Body of pancreas (tissue), 4 donors: ENCODE results near the gene ASRGL1. TPM values are rescaled to one million over a fixed set of nuclear protein-coding genes. Genes with fewer than 3 reads are reported as not detected.

Experiments
- ATAC-seq: fragments of 150-250 bp; one replicate; pipeline ENCODE4 v1.9.1; 2016
- DNase-seq, 4 donors: peaks; one replicate each; pipeline ENCODE4 v3.0.0-alpha.2; 2019
- H3K27ac ChIP-seq, 4 donors: fragments of 200-600 bp; sonication (generic); 1 replicate in 3 of 4; 2 replicates in 1 of 4; pipeline versions ENCODE4 v1.5.1 to v1.6.1; 2016 to 2019; ENCODE audit warnings: mild to moderate bottlenecking in 1 of 4, mixed read lengths in 1 of 4, moderate library complexity in 1 of 4
- H3K27me3 ChIP-seq, 2 donors: fragments of 200-600 bp; sonication (generic); one replicate each; pipeline ENCODE4 v1.6.0; 2016; ENCODE audit warnings: mild to moderate bottlenecking in 1 of 2
- H3K36me3 ChIP-seq, 2 donors: fragments of 200-600 bp; sonication (generic); replicated peaks in 1 of 2; 2 replicates each; pipeline ENCODE4 v1.5.1; 2016; ENCODE audit warnings: low read depth in 2 of 2; ENCODE audit not compliant: insufficient read depth in 1 of 2
- H3K4me1 ChIP-seq: fragments of 200-600 bp; sonication (generic); one replicate; pipeline ENCODE4 v1.6.0; 2016
- H3K4me3 ChIP-seq, 2 donors: fragments of 200-600 bp; sonication (generic); 1 replicate in 1 of 2; 2 replicates in 1 of 2; pipeline ENCODE4 v1.5.1; 2016 to 2019
- H3K9me3 ChIP-seq, 3 donors: fragments of 200-600 bp; sonication (generic); 1 replicate in 2 of 3; 2 replicates in 1 of 3; pipeline ENCODE4 v1.5.1; 2016
- CTCF ChIP-seq, 7 experiments: fragments of 450-650 bp in 4 of 7; fragments of 200-600 bp in 3 of 7; sonication (generic) in 3 of 7; IDR thresholded peaks; one replicate each; pipeline ENCODE4 v1.5.1; 2016 to 2019; ENCODE audit warnings: antibody characterized with exemption in 7 of 7
- POLR2A ChIP-seq, 3 donors: fragments of 450-650 bp; IDR thresholded peaks; one replicate each; pipeline ENCODE4 v1.6.1; 2016; ENCODE audit warnings: antibody characterized with exemption in 3 of 3, mild to moderate bottlenecking in 2 of 3
- WGBS, 2 donors: methylation state at CpG; one replicate each; pipeline ENCODE4 v1.1.5; 2017; 5-methylcytosine and 5-hydroxymethylcytosine counted together
- intact Hi-C: fragments of 100-400 bp; cut with DNase I; formaldehyde crosslinking; loops from one replicate; pipeline ENCODE4 v1.15.1; 2023
- total RNA-seq, 2 donors: library from RNA; depleted of rRNA; stranded (reverse); fragments of >200 nt; gene quantifications; one replicate each; pipeline ENCODE4 v1.1.0, GENCODE V29; 2016

The ASRGL1 gene
- total RNA-seq, 2 donors from 2014 or later: 15.3 to 69.5 TPM

DNA sequence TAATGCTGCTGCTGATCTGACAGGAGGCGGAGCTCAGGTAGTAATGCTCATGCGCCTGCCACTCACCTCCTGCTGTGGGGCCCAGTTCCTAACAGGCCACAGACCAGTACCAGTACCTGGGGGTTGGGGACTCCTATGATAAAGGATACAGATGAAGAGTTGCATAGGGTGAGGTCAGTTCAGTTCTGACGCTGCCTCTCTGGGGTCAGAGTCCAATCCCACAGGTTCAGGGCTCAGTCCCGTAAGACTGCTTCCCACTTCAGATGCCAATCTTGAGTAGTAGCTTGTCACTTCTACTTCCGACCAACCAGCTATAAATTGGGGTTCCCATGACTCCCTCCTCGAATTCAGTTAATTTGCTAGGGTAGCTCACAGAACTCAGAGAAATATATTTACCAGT, 8.6 kb downstream of the ASRGL1 start:
- Histone ChIP-seq H3K36me3 (no peaks in the 10 kb centered on the region), H3K27ac (no peak overlapping the region), H3K27me3 (no peaks in the 10 kb centered on the region), H3K9me3 (no peaks in the 10 kb centered on the region), H3K4me3 (no peak overlapping the region), H3K4me1 (no peaks in the 10 kb centered on the region)
- no peak for TF ChIP-seq CTCF (IDR thresholded peaks at IDR 0.05)
- TF ChIP-seq POLR2A (IDR thresholded peaks at IDR 0.05): no peak
- WGBS, 2 donors: 78 to 83% methylated on average over 5 to 6 of the region's 6 CpGs
- intact Hi-C loops: no loop called here
- ATAC-seq (no peak), DNase-seq (no peak)

DNA sequence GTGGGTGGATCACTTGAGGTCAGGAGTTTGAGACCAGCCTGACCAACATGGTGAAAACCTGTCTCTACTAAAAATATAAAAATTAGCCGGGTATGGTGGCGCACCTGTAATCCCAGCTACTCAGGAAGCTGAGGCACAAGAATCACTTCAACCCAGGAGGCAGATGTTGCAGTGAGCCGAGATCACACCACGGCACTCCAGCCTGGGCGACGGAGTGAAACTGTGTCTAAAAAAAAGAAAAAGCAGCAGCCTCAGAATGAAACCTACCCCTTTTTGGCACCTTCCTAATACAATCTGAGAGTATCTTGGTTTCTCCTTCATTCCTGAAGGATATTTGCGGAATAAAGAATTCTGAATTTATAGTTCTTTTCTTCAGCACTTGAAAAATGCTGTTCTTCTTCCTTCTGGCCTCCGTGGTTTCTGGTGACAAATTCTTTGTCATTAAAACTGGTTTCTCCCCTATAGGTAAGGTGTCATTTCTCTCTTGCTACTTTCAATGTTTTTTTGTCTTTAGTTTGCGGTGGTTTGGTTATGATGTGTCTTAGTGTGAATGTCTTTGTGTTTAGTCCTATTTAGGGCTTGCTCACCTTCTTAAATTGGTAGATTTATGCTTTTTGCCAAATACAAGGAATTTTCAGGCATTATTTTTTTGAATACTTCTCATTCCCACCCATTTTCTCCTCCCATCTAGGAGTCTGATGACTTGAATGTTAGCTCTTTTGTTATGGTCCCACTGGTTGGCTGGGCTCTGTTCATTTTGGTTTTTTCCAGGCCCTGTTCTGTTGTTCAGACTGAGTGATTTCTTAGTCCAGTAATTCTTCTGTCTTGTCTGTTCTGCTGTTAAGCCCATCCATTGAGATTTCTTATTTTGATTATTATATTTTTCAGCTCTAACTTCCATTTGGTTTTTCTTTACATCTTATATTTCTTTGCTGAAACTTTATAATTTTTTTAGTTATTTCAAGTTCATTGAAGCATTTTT, 15.4 kb downstream of the ASRGL1 start:
- Histone ChIP-seq H3K27me3 (no peaks in the 10 kb centered on the region), H3K36me3 (no peaks in the 10 kb centered on the region), H3K4me1 (peaks cover 16% of the 10 kb centered on the region), H3K4me3 (no peak overlapping the region), H3K27ac (no peak overlapping the region), H3K9me3 (no peaks in the 10 kb centered on the region)
- DNase-seq (no peak), ATAC-seq (no peak)
- WGBS, 2 donors: 93 to 94% methylated on average over 9 of the region's 9 CpGs
- intact Hi-C loops: no loop called here
- TF ChIP-seq CTCF (IDR thresholded peaks at IDR 0.05): no peak
- TF ChIP-seq POLR2A (IDR thresholded peaks at IDR 0.05): no peak

DNA sequence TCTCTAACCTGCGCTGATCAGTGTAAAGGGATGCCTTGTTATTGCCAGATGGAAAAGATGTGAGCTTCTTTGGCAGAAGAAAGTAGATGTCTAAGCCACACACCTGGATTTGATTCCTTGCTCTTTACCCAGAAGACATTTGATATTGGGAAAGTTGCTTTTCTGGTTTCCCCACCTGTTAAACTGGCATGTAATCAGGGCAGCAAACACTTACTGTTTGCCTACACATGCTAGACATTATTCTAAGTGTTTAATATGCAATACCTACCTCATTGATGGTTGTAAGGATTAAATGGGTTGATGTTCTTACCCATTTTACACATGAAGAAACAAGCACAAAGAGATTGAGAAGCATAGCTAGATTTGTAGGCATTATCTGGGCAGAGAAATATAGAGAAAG, 16.6 kb downstream of the ASRGL1 start:
- no peaks in the 10 kb centered on the region for H3K9me3 ChIP-seq
- peak; percentile 60 for ATAC-seq
- H3K4me3 ChIP-seq: no peak overlapping the region
- intact Hi-C loops: no loop called here
- H3K4me1 ChIP-seq: peaks cover 16% of the 10 kb centered on the region
- H3K36me3 ChIP-seq: peaks cover 0 to 2% of the 10 kb centered on the region in 2 donors
- TF ChIP-seq CTCF (IDR thresholded peaks at IDR 0.05) (no peak), POLR2A (IDR thresholded peaks at IDR 0.05) (no peak)
- peak overlapping the region in 2 of 4 donors; percentile 2 to 4 for H3K27ac ChIP-seq
- 34 to 36% methylated on average over 1 of the region's 1 CpG for WGBS, 2 donors
- H3K27me3 ChIP-seq: no peaks in the 10 kb centered on the region
- peak in 3 of 4 donors; percentile 25 to 43 (median 42) for DNase-seq

- DNase-seq: no peak
- Histone ChIP-seq H3K4me1 (peaks cover 16% of the 10 kb centered on the region), H3K4me3 (no peak overlapping the region), H3K27ac (no peak overlapping the region), H3K9me3 (no peaks in the 10 kb centered on the region), H3K27me3 (no peaks in the 10 kb centered on the region), H3K36me3 (peaks cover 0 to 2% of the 10 kb centered on the region in 2 donors)
- intact Hi-C loops: no loop called here
- ATAC-seq: no peak
- no peak for TF ChIP-seq CTCF (IDR thresholded peaks at IDR 0.05)
- TF ChIP-seq POLR2A (IDR thresholded peaks at IDR 0.05): no peak
- 92 to 95% methylated on average over 7 of the region's 7 CpGs for WGBS, 2 donors
Measured at GRCh38 chr11:62358273-62358672, 21.0 kb downstream of the ASRGL1 start.
